H9 (cell line): Measurements from ENCODE around the gene FLNC. TPM values are rescaled to one million over a fixed set of nuclear protein-coding genes. Genes with fewer than 3 reads are reported as not detected.

Experiments
- DNase-seq: peaks from one replicate; pipeline ENCODE4 v3.0.0-alpha.2; 2017
- H2AFZ ChIP-seq: one replicate; pipeline ENCODE4 v1.6.1; 2013; ENCODE audit warnings: mild to moderate bottlenecking, low read length, control low read depth, moderate library complexity
- H2AK5ac ChIP-seq: 2 replicates; pipeline ENCODE4 v1.6.1; 2013; ENCODE audit warnings: low read length, control low read depth, mixed read lengths; ENCODE audit not compliant: insufficient read length
- H2BK120ac ChIP-seq: one replicate; pipeline ENCODE4 v1.6.1; 2013; ENCODE audit warnings: low read depth, mild to moderate bottlenecking, low read length, control low read depth, inconsistent platforms; ENCODE audit not compliant: poor library complexity, severe bottlenecking
- H2BK12ac ChIP-seq: 2 replicates; pipeline ENCODE4 v1.6.1; 2013; ENCODE audit warnings: low read length, control low read depth, mixed read lengths, low read depth; ENCODE audit not compliant: insufficient read length
- H2BK15ac ChIP-seq: 2 replicates; pipeline ENCODE4 v1.6.1; 2013; ENCODE audit warnings: low read depth, low read length, control low read depth
- H2BK20ac ChIP-seq: one replicate; pipeline ENCODE4 v1.6.1; 2013; ENCODE audit warnings: low read depth, mild to moderate bottlenecking, low read length, control low read depth, inconsistent platforms; ENCODE audit not compliant: poor library complexity, severe bottlenecking
- H2BK5ac ChIP-seq: 2 replicates; pipeline ENCODE4 v1.6.1; 2013; ENCODE audit warnings: low read length, control low read depth, mixed read lengths; ENCODE audit not compliant: insufficient read length
- H3K14ac ChIP-seq: 2 replicates; pipeline ENCODE4 v1.6.1; 2013; ENCODE audit warnings: low read length, control low read depth; ENCODE audit not compliant: insufficient read depth
- H3K18ac ChIP-seq: 2 replicates; pipeline ENCODE4 v1.6.1; 2013; ENCODE audit warnings: low read depth, mild to moderate bottlenecking, mixed read lengths, low read length, control low read depth; ENCODE audit not compliant: insufficient read length
- H3K23ac ChIP-seq: 2 replicates; pipeline ENCODE4 v1.6.1; 2013; ENCODE audit warnings: low read length, control low read depth, mixed read lengths, low read depth; ENCODE audit not compliant: insufficient read length
- H3K23me2 ChIP-seq: 2 replicates; pipeline ENCODE4 v1.6.1; 2013; ENCODE audit warnings: low read depth, mild to moderate bottlenecking, mixed read lengths, low read length, control low read depth; ENCODE audit not compliant: insufficient read length, poor library complexity, severe bottlenecking
- H3K27ac ChIP-seq: 2 replicates; pipeline ENCODE4 v1.5.1; 2013; ENCODE audit warnings: low read length, control low read depth, mixed read lengths, low read depth; ENCODE audit not compliant: insufficient read length
- H3K27me3 ChIP-seq: 2 replicates; pipeline ENCODE4 v1.6.1; 2013; ENCODE audit warnings: low read length, control low read depth, inconsistent platforms; ENCODE audit not compliant: insufficient read depth
- H3K4ac ChIP-seq: 2 replicates; pipeline ENCODE4 v1.6.1; 2013; ENCODE audit warnings: low read depth, mild to moderate bottlenecking, control low read depth, inconsistent platforms, low read length, moderate library complexity
- H3K4me1 ChIP-seq: 2 replicates; pipeline ENCODE4 v1.6.1; 2013; ENCODE audit warnings: low read length, control low read depth, inconsistent platforms; ENCODE audit not compliant: insufficient read depth
- H3K4me2 ChIP-seq: 2 replicates; pipeline ENCODE4 v1.6.1; 2013; ENCODE audit warnings: low read length, control low read depth, mixed read lengths; ENCODE audit not compliant: insufficient read length, insufficient read depth
- H3K56ac ChIP-seq: 2 replicates; pipeline ENCODE4 v1.6.1; 2013; ENCODE audit warnings: low read depth, mild to moderate bottlenecking, mixed read lengths, low read length, control low read depth; ENCODE audit not compliant: insufficient read length
- H3K79me1 ChIP-seq: 2 replicates; pipeline ENCODE4 v1.6.1; 2013; ENCODE audit warnings: low read depth, mild to moderate bottlenecking, moderate library complexity, low read length, control low read depth, inconsistent platforms; ENCODE audit not compliant: insufficient read depth, poor library complexity, severe bottlenecking
- H3K79me2 ChIP-seq: 2 replicates; pipeline ENCODE4 v1.6.1; 2013; ENCODE audit warnings: low read length, control low read depth, inconsistent platforms; ENCODE audit not compliant: insufficient read depth
- H3K9ac ChIP-seq: 2 replicates; pipeline ENCODE4 v1.6.1; 2013; ENCODE audit warnings: low read length, control low read depth, mixed read lengths; ENCODE audit not compliant: insufficient read length; ENCODE audit errors: extremely low read depth
- H3K9me3 ChIP-seq: one replicate; pipeline ENCODE4 v1.6.1; 2013; ENCODE audit warnings: low read depth, low read length, inconsistent platforms; ENCODE audit not compliant: control insufficient read depth
- H3T11ph ChIP-seq: one replicate; pipeline ENCODE4 v1.6.1; 2013; ENCODE audit warnings: mild to moderate bottlenecking, low read length, control low read depth, inconsistent platforms
- H4K20me1 ChIP-seq: one replicate; pipeline ENCODE4 v1.6.1; 2013; ENCODE audit not compliant: control insufficient read depth, insufficient read length, insufficient read depth
- H4K5ac ChIP-seq: 2 replicates; pipeline ENCODE4 v1.6.1; 2013; ENCODE audit warnings: low read depth, mild to moderate bottlenecking, mixed read lengths, low read length, control low read depth; ENCODE audit not compliant: insufficient read length
- H4K8ac ChIP-seq: replicated peaks from 2 replicates; pipeline ENCODE4 v1.6.1; 2013; ENCODE audit warnings: low read length, control low read depth, mixed read lengths, low read depth; ENCODE audit not compliant: insufficient read length
- H4K91ac ChIP-seq: 2 replicates; pipeline ENCODE4 v1.6.1; 2013; ENCODE audit warnings: low read depth, mild to moderate bottlenecking, moderate library complexity, mixed read lengths, low read length, control low read depth; ENCODE audit not compliant: insufficient read length
- H3K27ac Mint-ChIP-seq, 3 experiments: 2 replicates in 2 of 3; 3 replicates in 1 of 3; pipeline ENCODE4 v1.8.0; 2020 to 2021; ENCODE audit warnings: mixed read lengths in 3 of 3, mild to moderate bottlenecking in 1 of 3, moderate library complexity in 1 of 3
- H3K27me3 Mint-ChIP-seq: 2 replicates; pipeline ENCODE4 v1.8.0; 2021; ENCODE audit warnings: low read depth, mild to moderate bottlenecking, moderate library complexity, mixed read lengths
- H3K36me3 Mint-ChIP-seq, 3 experiments: 2 replicates in 2 of 3; 3 replicates in 1 of 3; pipeline ENCODE4 v1.8.0; 2020 to 2021; ENCODE audit warnings: low read depth in 3 of 3, mixed read lengths in 3 of 3; ENCODE audit not compliant: insufficient read depth in 1 of 3
- H3K4me1 Mint-ChIP-seq, 2 experiments: 2 replicates each; pipeline ENCODE4 v1.8.0; 2020; ENCODE audit warnings: mixed read lengths in 2 of 2
- H3K4me3 Mint-ChIP-seq, 2 experiments: 2 replicates in 1 of 2; 3 replicates in 1 of 2; pipeline ENCODE4 v1.8.0; 2020 to 2021; ENCODE audit warnings: mild to moderate bottlenecking in 2 of 2, mixed read lengths in 2 of 2, moderate library complexity in 1 of 2
- H3K9me3 Mint-ChIP-seq, 2 experiments: 2 replicates in 1 of 2; 3 replicates in 1 of 2; pipeline ENCODE4 v1.8.0; 2020; ENCODE audit warnings: mild to moderate bottlenecking in 2 of 2, mixed read lengths in 2 of 2, moderate library complexity in 1 of 2
- WGBS: extraction: QIAGEN DNeasy Blood & Tissue Kit; methylation state at CpG from one replicate; pipeline ENCODE4 v1.1.7; 2013; ENCODE audit warnings: missing lambda C conversion rate, low lambda C conversion rate, mixed read lengths; ENCODE audit not compliant: insufficient read length; ENCODE audit errors: extremely low coverage; 5-methylcytosine and 5-hydroxymethylcytosine counted together
- total RNA-seq: library from RNA; stranded (reverse); gene quantifications from 2 replicates; pipeline ENCODE4 v1.2.1, GENCODE V29; 2021
- TF ChIP-seq, protein P1 (sequence below): fragments of 200-600 bp; sonication (generic); conservative IDR thresholded peaks from 3 replicates; pipeline ENCODE4 v1.8.0; 2021; ENCODE audit warnings: antibody characterized with exemption, mild to moderate bottlenecking

FLNC gene
- total RNA-seq, 1 experiment from 2014 or later: 12.2 TPM

GRCh38 chr7:128887169-128888038 is 57.2 kb downstream of the FLNC start:
- Histone ChIP-seq H3K9ac (no peak overlapping the region), H3K23me2 (peaks cover 9% of the 10 kb centered on the region), H3T11ph (no peak overlapping the region), H3K4me1 (no peaks in the 10 kb centered on the region), H2BK20ac (no peak overlapping the region), H4K8ac (no peak overlapping the region), H3K79me2 (no peaks in the 10 kb centered on the region), H3K79me1 (no peaks in the 10 kb centered on the region), H3K56ac (no peak overlapping the region), H3K18ac (no peak overlapping the region), H3K23ac (no peak overlapping the region), H3K4ac (no peak overlapping the region), H2AK5ac (no peak overlapping the region), H4K91ac (no peak overlapping the region), H3K14ac (no peak overlapping the region), H3K27me3 (no peaks in the 10 kb centered on the region), H2AFZ (no peak overlapping the region), H3K27ac (no peak overlapping the region), H3K9me3 (no peaks in the 10 kb centered on the region), H2BK120ac (no peak overlapping the region), H4K20me1 (no peaks in the 10 kb centered on the region), H2BK5ac (no peak overlapping the region), H3K4me2 (no peak overlapping the region), H2BK12ac (no peak overlapping the region), H4K5ac (no peak overlapping the region), H2BK15ac (no peak overlapping the region)
- Mint-ChIP-seq H3K36me3 (peaks cover 0 to 2% (median 0%) of the 10 kb centered on the region in 3 experiments; a peak in 3 of 7 replicates), H3K4me1 (peaks cover 6 to 8% of the 10 kb centered on the region in 2 experiments; a peak in 3 of 4 replicates), H3K4me3 (no peak overlapping the region), H3K27me3 (peaks cover 9% of the 10 kb centered on the region), H3K9me3 (0 out of 5 replicates have a peak, but pooled peaks cover 0 to 4% of the 10 kb centered on the region in 2 experiments), H3K27ac (no peak overlapping the region)
- WGBS: 100% methylated on average over 1 of the region's 7 CpGs
- TF ChIP-seq, protein P1, sequence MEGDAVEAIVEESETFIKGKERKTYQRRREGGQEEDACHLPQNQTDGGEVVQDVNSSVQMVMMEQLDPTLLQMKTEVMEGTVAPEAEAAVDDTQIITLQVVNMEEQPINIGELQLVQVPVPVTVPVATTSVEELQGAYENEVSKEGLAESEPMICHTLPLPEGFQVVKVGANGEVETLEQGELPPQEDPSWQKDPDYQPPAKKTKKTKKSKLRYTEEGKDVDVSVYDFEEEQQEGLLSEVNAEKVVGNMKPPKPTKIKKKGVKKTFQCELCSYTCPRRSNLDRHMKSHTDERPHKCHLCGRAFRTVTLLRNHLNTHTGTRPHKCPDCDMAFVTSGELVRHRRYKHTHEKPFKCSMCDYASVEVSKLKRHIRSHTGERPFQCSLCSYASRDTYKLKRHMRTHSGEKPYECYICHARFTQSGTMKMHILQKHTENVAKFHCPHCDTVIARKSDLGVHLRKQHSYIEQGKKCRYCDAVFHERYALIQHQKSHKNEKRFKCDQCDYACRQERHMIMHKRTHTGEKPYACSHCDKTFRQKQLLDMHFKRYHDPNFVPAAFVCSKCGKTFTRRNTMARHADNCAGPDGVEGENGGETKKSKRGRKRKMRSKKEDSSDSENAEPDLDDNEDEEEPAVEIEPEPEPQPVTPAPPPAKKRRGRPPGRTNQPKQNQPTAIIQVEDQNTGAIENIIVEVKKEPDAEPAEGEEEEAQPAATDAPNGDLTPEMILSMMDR: no peak
- no peak for DNase-seq
